ENCODE results near the gene NCK2. TPM values are rescaled to one million over a fixed set of nuclear protein-coding genes. Genes with fewer than 3 reads are reported as not detected.

Gene NCK2
- total RNA-seq, 1 experiment from 2014 or later: 26.7 TPM

DNA sequence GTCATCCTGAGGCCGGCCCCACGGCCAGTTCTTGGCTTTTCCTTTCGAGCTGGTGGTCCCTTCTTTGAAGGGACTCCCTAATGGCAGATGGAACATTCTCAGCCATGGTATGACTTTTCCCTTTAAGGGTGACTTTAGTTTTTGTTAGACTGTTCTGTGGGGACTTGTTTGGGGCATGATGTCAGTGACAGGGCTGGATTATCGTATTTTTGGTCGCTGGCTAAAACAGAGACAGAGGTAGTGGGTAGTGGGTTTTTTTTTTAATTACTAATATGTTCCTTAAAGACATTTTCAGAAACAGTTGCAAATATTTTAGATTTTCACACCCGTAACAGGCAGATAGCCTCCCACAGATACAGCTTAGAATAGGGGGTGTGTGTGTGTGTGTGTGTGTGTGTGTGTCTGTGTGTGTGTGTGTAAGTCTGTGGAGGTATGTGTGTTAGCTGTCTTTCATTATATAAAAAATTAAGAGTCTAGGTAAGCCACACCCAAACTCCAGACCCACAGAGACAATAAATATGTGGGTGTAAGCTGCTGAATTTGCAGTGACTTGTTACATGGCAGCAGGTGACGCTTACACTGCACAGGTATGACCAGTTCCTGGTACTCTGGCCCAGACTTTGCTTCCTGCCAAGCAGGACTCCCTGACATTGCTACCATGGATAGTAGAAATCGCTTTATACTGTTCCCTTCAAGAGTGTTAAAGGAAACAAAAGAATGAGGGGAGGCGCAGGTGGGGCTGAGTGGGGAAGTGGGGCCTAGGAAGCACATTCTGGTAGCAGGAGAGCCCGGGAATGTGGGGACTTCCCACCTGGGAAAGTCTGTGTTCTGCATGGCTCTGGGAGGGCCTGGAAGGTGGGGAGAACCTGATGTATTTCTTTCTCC, 20.9 kb downstream of the NCK2 start:
- Histone ChIP-seq H3K36me3 (ENCODE audit: control insufficient read depth in 1 of 2, insufficient read depth in 2 of 2, low read length in 2 of 2) (no peaks in the 10 kb centered on the region), H2AFZ (ENCODE audit: low read depth, low read length, poor library complexity, severe bottlenecking) (no peak overlapping the region), H3K9ac (ENCODE audit: low read length) (no peak overlapping the region), H3K79me2 (ENCODE audit: insufficient read depth, low read length) (peaks cover 33% of the 10 kb centered on the region), H4K20me1 (ENCODE audit: insufficient read depth) (no peaks in the 10 kb centered on the region), H3K9me2 (ENCODE audit: insufficient read depth) (no peaks in the 10 kb centered on the region), H3K4me3 (replicated peaks in 1 of 2; ENCODE audit: low read depth in 1 of 2, low read length in 2 of 2) (no peak overlapping the region), H3K9me3 (ENCODE audit: control insufficient read depth in 1 of 2, insufficient read depth in 1 of 2, low read depth in 1 of 2, low read length in 2 of 2) (no peaks in the 10 kb centered on the region), H3K4me1 (ENCODE audit: control insufficient read depth in 1 of 2, insufficient read depth in 2 of 2, low read length in 2 of 2) (no peaks in the 10 kb centered on the region), H3K4me2 (ENCODE audit: low read length) (no peak overlapping the region), H3K27me3 (ENCODE audit: insufficient read depth, low read length) (no peaks in the 10 kb centered on the region), H3K27ac (ENCODE audit: low read depth, low read length) (no peak overlapping the region)
- RAD21 ChIA-PET (ENCODE audit: low non-redundant PET in 1 of 2, low total read pairs in 2 of 2, uncharacterized antibody in 2 of 2, unreplicated experiment in 2 of 2): no interaction called here
- CTCF ChIA-PET: no interaction called here
- POLR2A ChIA-PET: no interaction called here
- ATAC-seq (no peak), DNase-seq (ENCODE audit: low read depth, low spot score) (no peak)
- TF ChIP-seq, protein P1, sequence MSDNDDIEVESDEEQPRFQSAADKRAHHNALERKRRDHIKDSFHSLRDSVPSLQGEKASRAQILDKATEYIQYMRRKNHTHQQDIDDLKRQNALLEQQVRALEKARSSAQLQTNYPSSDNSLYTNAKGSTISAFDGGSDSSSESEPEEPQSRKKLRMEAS (IDR thresholded peaks at IDR 0.05): no peak
- intact Hi-C loops (cut with micrococcal nuclease): no loop called here
- no TSS peak for BruUV-seq (replicated peaks)

DNA sequence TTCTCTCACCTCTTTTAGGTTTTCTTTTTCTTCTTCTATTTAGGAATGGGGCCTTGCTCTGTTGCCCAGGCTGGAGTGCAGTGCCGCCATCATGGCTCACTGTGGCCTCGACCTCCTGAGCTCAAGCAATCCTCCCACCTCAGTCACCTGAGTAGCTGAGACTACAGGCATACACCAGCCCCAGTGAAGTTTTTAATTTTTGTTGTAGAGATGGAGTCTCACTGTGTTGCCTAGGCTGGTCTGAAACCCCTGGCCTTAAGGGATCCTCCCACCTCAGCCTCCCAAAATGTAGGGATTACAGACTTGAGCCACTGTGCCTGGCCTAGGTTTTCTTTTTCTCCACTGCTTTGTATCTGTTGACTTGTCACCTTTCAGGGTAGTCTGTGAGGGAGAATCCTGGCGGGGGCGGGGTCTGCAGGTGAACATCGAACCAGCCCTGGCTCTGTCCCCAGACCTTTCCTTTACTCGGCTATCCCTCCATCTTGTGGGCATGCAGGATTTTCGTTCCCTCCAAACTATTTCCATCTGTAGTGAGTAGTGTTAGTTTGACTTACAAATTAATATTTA, 21.7 kb downstream of the NCK2 start:
- RAD21 ChIA-PET (ENCODE audit: low non-redundant PET in 1 of 2, low total read pairs in 2 of 2, uncharacterized antibody in 2 of 2, unreplicated experiment in 2 of 2): no interaction called here
- TF ChIP-seq ZNF274 (IDR thresholded peaks at IDR 0.05; ENCODE audit: low read depth, low read length) (no peak), ZFX (IDR thresholded peaks at IDR 0.05) (no peak), POLR2AphosphoS5 (IDR thresholded peaks at IDR 0.05; ENCODE audit: low read depth, low read length) (no peak), EGR1 (IDR thresholded peaks at IDR 0.05; ENCODE audit: low read depth) (no peak), RAD21 (IDR thresholded peaks at IDR 0.05; ENCODE audit: low read depth) (no peak), ELF1 (IDR thresholded peaks at IDR 0.05; ENCODE audit: borderline replicate concordance, low read depth) (no peak)
- TF ChIP-seq, protein P2, sequence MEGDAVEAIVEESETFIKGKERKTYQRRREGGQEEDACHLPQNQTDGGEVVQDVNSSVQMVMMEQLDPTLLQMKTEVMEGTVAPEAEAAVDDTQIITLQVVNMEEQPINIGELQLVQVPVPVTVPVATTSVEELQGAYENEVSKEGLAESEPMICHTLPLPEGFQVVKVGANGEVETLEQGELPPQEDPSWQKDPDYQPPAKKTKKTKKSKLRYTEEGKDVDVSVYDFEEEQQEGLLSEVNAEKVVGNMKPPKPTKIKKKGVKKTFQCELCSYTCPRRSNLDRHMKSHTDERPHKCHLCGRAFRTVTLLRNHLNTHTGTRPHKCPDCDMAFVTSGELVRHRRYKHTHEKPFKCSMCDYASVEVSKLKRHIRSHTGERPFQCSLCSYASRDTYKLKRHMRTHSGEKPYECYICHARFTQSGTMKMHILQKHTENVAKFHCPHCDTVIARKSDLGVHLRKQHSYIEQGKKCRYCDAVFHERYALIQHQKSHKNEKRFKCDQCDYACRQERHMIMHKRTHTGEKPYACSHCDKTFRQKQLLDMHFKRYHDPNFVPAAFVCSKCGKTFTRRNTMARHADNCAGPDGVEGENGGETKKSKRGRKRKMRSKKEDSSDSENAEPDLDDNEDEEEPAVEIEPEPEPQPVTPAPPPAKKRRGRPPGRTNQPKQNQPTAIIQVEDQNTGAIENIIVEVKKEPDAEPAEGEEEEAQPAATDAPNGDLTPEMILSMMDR (IDR thresholded peaks at IDR 0.05 in 2 of 3, conservative IDR thresholded peaks at IDR 0.05 in 1 of 3; ENCODE audit: borderline replicate concordance in 1 of 3, insufficient read depth in 1 of 3, low read depth in 2 of 3, low read length in 2 of 3): no peak
- TF ChIP-seq, protein P3, sequence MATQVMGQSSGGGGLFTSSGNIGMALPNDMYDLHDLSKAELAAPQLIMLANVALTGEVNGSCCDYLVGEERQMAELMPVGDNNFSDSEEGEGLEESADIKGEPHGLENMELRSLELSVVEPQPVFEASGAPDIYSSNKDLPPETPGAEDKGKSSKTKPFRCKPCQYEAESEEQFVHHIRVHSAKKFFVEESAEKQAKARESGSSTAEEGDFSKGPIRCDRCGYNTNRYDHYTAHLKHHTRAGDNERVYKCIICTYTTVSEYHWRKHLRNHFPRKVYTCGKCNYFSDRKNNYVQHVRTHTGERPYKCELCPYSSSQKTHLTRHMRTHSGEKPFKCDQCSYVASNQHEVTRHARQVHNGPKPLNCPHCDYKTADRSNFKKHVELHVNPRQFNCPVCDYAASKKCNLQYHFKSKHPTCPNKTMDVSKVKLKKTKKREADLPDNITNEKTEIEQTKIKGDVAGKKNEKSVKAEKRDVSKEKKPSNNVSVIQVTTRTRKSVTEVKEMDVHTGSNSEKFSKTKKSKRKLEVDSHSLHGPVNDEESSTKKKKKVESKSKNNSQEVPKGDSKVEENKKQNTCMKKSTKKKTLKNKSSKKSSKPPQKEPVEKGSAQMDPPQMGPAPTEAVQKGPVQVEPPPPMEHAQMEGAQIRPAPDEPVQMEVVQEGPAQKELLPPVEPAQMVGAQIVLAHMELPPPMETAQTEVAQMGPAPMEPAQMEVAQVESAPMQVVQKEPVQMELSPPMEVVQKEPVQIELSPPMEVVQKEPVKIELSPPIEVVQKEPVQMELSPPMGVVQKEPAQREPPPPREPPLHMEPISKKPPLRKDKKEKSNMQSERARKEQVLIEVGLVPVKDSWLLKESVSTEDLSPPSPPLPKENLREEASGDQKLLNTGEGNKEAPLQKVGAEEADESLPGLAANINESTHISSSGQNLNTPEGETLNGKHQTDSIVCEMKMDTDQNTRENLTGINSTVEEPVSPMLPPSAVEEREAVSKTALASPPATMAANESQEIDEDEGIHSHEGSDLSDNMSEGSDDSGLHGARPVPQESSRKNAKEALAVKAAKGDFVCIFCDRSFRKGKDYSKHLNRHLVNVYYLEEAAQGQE (IDR thresholded peaks at IDR 0.05; ENCODE audit: low read depth): no peak
- TF ChIP-seq, protein P1 (IDR thresholded peaks at IDR 0.05): no peak
- TF ChIP-seq, protein P4, sequence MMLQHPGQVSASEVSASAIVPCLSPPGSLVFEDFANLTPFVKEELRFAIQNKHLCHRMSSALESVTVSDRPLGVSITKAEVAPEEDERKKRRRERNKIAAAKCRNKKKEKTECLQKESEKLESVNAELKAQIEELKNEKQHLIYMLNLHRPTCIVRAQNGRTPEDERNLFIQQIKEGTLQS (IDR thresholded peaks at IDR 0.05): no peak

More for the DNA sequence above, 21.7 kb downstream of the NCK2 start:
- ChIA-PET CTCF (no interaction called here), POLR2A (no interaction called here)
- intact Hi-C loops (cut with micrococcal nuclease): no loop called here
- no peak for DNase-seq (ENCODE audit: low read depth, low spot score)
- no peak overlapping the region for H3K4me2 ChIP-seq (ENCODE audit: low read length)
- BruUV-seq (replicated peaks): no TSS peak
- no peak overlapping the region for H3K27ac ChIP-seq (ENCODE audit: low read depth, low read length)
- no peak overlapping the region for H3K4me3 ChIP-seq (replicated peaks in 1 of 2; ENCODE audit: low read depth in 1 of 2, low read length in 2 of 2)
- H3K4me1 ChIP-seq (ENCODE audit: control insufficient read depth in 1 of 2, insufficient read depth in 2 of 2, low read length in 2 of 2): no peaks in the 10 kb centered on the region
- no peaks in the 10 kb centered on the region for H3K9me3 ChIP-seq (ENCODE audit: control insufficient read depth in 1 of 2, insufficient read depth in 1 of 2, low read depth in 1 of 2, low read length in 2 of 2)
- no peaks in the 10 kb centered on the region for H3K36me3 ChIP-seq (ENCODE audit: control insufficient read depth in 1 of 2, insufficient read depth in 2 of 2, low read length in 2 of 2)
- H3K9ac ChIP-seq (ENCODE audit: low read length): no peak overlapping the region
- H2AFZ ChIP-seq (ENCODE audit: low read depth, low read length, poor library complexity, severe bottlenecking): no peak overlapping the region
- H3K27me3 ChIP-seq (ENCODE audit: insufficient read depth, low read length): no peaks in the 10 kb centered on the region
- peaks cover 27% of the 10 kb centered on the region for H3K79me2 ChIP-seq (ENCODE audit: insufficient read depth, low read length)
- no peak for ATAC-seq
- H4K20me1 ChIP-seq (ENCODE audit: insufficient read depth): no peaks in the 10 kb centered on the region
- no peaks in the 10 kb centered on the region for H3K9me2 ChIP-seq (ENCODE audit: insufficient read depth)
